Lung (tissue), 12 donors: ENCODE data around the gene EEF1E1. TPM values are rescaled to one million over a fixed set of nuclear protein-coding genes. Genes with fewer than 3 reads are reported as not detected.

Experiments used
- ATAC-seq: fragments of 200-7000 bp; cut with Tn5 transposase; one replicate; pipeline ENCODE4 v1.9.1; 2020; ENCODE audit warnings: moderate number of reproducible peaks; ENCODE audit not compliant: insufficient read depth, low FRiP score
- DNase-seq, 3 donors: peaks; one replicate each; pipeline ENCODE4 v3.0.0-alpha.2; 2013 to 2017
- H3K27ac ChIP-seq, 2 donors: one replicate each; pipeline ENCODE4 v1.5.1; 2013; ENCODE audit warnings: mild to moderate bottlenecking in 2 of 2, moderate library complexity in 2 of 2, control low read depth in 1 of 2, inconsistent platforms in 1 of 2, low read depth in 1 of 2, low read length in 1 of 2
- H3K27me3 ChIP-seq, 3 donors: one replicate each; pipeline ENCODE4 v1.5.1; 2013; ENCODE audit warnings: low read length in 2 of 3; ENCODE audit not compliant: control insufficient read depth in 3 of 3, insufficient read depth in 3 of 3
- H3K36me3 ChIP-seq, 4 donors: one replicate each; pipeline ENCODE4 v1.5.1; 2013; ENCODE audit warnings: low read length in 4 of 4, mild to moderate bottlenecking in 1 of 4, moderate library complexity in 1 of 4; ENCODE audit not compliant: control insufficient read depth in 4 of 4, insufficient read depth in 4 of 4
- H3K4me1 ChIP-seq, 5 donors: one replicate each; pipeline ENCODE4 v1.5.1; 2013; ENCODE audit warnings: low read length in 5 of 5, mild to moderate bottlenecking in 2 of 5, moderate library complexity in 1 of 5; ENCODE audit not compliant: control insufficient read depth in 5 of 5, insufficient read depth in 5 of 5
- H3K4me3 ChIP-seq: one replicate; pipeline ENCODE4 v1.5.1; 2013; ENCODE audit warnings: mild to moderate bottlenecking, control low read depth, moderate library complexity
- H3K9ac ChIP-seq, 2 donors: one replicate each; pipeline ENCODE4 v1.5.1; 2013; ENCODE audit warnings: low read length in 2 of 2, control low read depth in 1 of 2; ENCODE audit not compliant: insufficient read depth in 1 of 2
- H3K9me3 ChIP-seq, 4 donors: one replicate each; pipeline ENCODE4 v1.5.1; 2013; ENCODE audit warnings: low read length in 3 of 4, mild to moderate bottlenecking in 1 of 4, moderate library complexity in 1 of 4; ENCODE audit not compliant: control insufficient read depth in 4 of 4, insufficient read depth in 3 of 4
- CTCF ChIP-seq: IDR thresholded peaks from 2 replicates; pipeline ENCODE4 v1.5.1; 2012; ENCODE audit warnings: mild to moderate bottlenecking; ENCODE audit errors: control extremely low read depth, extremely low read depth
- WGBS, 2 donors: extraction: QIAGEN DNeasy Blood & Tissue Kit; methylation state at CpG; one replicate each; pipeline ENCODE4 v1.1.7; 2013; 5-methylcytosine and 5-hydroxymethylcytosine counted together
- polyA plus RNA-seq, 2 donors: library from polyadenylated mRNA; stranded (reverse); fragments of 200-250 nt; gene quantifications; one replicate each; pipeline ENCODE4 v1.2.1, GENCODE V29; 2013
- total RNA-seq, 2 donors: library from RNA; depleted of rRNA in 1 of 2; stranded (reverse); fragments of >200 nt in 1 of 2; gene quantifications; one replicate each; pipeline ENCODE4 v1.2.1, GENCODE V29; 2014 to 2021
- donor health status: control.
- donor health status: control.
- donor health status: Bipolar disorder and iron deficiency.
- donor health status: healthy.
- donor health status: DM: yes; HTN: yes; CAD: no.

Gene EEF1E1
- total and polyA plus RNA-seq, 4 donors = 15.2 to 39.2 (median 28.0) TPM

DNA sequence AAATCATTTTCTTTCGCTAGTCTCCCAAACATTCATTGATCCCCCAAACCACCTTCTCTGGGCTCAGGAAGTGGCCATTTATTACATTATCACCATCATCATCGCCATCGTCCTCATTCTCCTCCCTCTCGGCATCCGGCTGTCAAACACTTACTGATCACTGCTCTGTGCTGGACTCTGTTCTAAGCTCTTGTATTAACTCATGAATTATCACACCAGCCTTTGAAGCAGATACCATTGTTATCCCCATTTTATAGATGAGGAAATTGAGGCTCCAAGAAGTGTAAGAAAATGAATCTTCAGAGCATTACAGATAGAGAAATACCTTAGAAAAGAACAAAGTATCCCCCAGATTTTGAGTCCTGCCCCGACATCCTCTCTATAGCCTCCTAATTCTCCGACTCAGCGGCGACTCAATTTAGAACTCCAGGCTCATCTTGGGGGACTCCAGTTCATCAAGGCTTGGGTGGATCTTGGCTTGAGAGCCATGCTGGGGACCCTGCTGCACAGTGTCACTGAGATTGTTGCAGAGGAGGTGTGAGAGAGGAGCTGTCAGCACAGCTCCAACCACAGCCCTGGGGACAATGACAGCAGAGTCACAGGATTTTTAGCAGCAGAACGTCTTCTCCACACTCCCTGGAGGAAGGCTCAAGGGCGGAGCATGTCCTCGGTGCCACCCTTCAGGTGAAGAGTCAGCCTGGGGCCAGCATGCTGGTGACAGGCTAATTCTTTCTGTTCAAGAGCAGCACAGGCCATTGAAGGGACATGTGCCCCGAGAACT, 6.6 kb upstream of the EEF1E1 start:
- Histone ChIP-seq H3K9ac (no peak overlapping the region), H3K4me3 (no peak overlapping the region), H3K36me3 (no peaks in the 10 kb centered on the region), H3K9me3 (no peaks in the 10 kb centered on the region), H3K27me3 (no peaks in the 10 kb centered on the region), H3K4me1 (no peaks in the 10 kb centered on the region), H3K27ac (no peak overlapping the region)
- TF ChIP-seq CTCF = no peak
- DNase-seq (no peak), ATAC-seq (no peak)
- whole genome bisulfite sequencing, 2 donors = 73 to 78% methylated on average over 13 of the region's 13 CpGs

DNA sequence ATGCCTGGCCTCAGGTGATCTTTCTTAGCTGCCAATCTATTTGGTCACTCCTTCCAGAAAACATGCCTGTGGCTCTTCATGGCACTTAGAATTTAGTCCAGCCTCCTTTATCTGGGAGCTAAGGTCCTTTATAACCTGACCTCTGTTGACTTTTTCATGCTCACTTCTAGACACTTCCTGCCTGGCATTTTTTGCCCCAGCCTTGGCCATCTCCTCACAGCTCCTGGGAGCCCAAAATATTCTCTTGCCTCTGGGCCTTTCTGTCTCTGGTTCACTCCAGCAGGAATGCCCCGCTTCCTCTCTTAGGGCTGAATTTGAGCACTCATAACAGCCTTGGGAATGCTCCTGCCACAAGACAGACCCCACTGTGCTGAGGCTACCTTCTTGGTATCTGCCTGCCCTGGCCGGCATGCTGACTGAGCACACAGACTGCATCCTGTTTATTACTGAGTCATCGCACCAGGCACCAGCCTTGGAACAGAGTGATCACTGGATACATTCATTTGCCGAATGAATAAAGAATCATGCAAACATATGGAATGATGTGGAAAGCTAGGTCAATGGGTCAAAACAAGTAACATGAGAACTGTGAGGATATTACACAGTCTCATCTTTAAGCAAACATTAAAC, 5.8 kb upstream of the EEF1E1 start:
- H3K9me3 ChIP-seq = no peaks in the 10 kb centered on the region
- WGBS, 2 donors = 52 to 60% methylated on average over 4 of the region's 4 CpGs
- no peaks in the 10 kb centered on the region for H3K27me3 ChIP-seq
- TF ChIP-seq CTCF = no peak
- no peak for ATAC-seq
- no peak overlapping the region for H3K27ac ChIP-seq
- no peak overlapping the region for H3K9ac ChIP-seq
- no peak for DNase-seq
- no peak overlapping the region for H3K4me3 ChIP-seq
- H3K36me3 ChIP-seq = no peaks in the 10 kb centered on the region
- no peaks in the 10 kb centered on the region for H3K4me1 ChIP-seq

- H3K4me1 ChIP-seq = peaks cover 0 to 7% (median 3%) of the 10 kb centered on the region in 5 donors
- no peak for TF ChIP-seq CTCF
- no peak overlapping the region for H3K9ac ChIP-seq
- no peaks in the 10 kb centered on the region for H3K36me3 ChIP-seq
- DNase-seq = no peak
- H3K4me3 ChIP-seq = no peak overlapping the region
- no peaks in the 10 kb centered on the region for H3K9me3 ChIP-seq
- H3K27me3 ChIP-seq = no peaks in the 10 kb centered on the region
- no peak for ATAC-seq
- H3K27ac ChIP-seq = no peak overlapping the region
Observed at GRCh38 chr6:8105791-8106190, 3.4 kb upstream of the EEF1E1 start.
